ENCODE measurements around the gene CHRM3.
"Not testable (repeated sequence)": the region's sequence is repeated elsewhere in the genome, so short reads cannot be mapped to it uniquely, and the experiment has no call there.

The CHRM3 gene

DNA sequence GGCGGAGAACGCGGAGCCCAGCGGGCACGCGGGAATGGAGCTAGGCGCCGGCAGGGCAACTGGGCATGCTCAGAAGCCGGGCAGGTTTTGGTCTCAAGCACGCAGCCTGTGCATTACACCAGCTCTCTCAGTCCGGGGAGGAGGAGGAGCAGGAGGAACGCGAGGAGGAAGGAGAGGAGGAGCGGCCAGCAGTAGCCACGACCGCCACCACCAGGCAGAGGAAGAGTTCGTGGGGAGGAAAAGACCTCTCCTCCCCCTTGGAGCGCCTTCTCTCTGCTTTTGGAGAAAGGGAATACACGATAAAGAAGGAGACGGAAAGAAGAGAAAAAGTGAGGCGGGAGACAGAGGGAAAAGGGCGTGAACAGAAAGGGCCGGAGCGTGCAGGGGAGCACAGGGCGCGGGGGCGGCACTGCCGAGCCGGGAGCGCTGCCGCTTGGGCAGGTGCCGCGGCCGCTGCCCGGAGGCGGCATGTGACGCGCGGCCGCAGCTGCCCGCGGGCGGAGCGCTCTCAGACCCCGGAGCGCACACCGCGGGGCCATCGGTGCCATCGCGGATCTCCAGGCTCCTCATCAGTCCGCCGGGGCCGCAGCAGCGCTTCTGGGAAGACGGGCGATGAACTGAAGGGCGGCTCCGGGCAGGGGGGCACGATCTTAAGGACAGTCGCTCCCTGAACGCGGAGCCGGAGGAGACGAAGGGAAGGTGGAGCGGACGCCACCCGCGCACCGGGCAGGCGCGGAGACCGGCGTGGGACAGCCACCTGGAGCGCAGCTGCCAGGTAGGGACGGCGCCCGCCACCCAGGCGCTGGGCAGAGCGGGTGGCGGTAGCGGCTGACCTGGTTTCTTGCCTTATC is at the start of gene CHRM3:
Gene CHRM3 (plus strand): TSS at position 116 of the 851 bp plus-strand sequence. CDS start 520,884 bp downstream, outside the sequence.
- DNase-seq (ENCODE audit: low read depth, low spot score) = peak; percentile 73

DNA sequence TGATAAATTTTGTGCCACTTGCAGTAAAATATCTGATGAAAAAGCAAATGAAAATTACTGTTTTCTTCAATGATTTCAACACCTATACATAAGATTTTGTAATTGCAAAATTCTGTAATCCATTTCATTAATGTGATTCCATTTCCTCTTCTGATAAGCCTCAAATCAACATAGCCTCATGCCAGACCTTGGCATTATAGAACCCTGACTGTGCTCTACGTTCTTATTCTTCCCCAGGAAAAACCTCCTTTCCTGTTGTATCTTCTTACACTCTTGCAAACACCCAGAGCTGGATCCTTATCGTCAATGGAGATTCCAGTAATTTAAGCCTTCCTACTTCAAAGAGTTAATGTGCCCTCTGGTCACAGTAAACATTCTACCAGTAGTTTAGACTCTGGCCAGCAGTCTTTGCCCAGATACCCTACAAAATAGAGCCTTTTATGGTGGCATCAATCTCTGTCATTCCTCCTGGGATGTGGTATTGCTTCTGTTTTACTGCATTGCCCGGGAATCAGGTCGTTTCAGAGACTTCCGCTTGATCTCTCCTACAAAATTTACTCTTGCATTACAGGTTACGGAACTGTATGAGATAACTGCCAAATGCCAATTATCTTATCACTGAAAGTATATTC is 48.5 kb upstream of the CHRM3 start:
- DNase-seq (ENCODE audit: low read depth, low spot score) = no peak

DNA sequence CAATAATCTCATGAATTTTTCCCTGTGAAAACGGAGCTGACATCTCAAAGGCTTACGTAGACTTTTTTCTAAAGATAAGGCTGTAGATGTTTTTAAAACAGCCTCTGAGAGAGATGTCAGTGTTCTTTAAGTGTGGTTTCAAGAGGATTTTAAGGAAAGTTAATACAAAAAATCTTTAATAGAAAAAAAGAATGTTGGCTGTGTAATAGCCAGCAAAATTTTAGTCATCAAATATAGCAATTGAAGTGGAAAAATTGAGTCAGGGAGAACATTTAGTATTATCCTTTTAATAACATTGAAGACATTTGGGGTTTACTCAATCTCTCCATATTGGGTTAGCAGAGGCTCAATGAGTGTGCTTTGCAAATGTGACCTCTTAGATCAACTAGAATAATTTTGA is 38.6 kb upstream of the CHRM3 start:
- DNase-seq (ENCODE audit: low read depth, low spot score) = no peak

DNA sequence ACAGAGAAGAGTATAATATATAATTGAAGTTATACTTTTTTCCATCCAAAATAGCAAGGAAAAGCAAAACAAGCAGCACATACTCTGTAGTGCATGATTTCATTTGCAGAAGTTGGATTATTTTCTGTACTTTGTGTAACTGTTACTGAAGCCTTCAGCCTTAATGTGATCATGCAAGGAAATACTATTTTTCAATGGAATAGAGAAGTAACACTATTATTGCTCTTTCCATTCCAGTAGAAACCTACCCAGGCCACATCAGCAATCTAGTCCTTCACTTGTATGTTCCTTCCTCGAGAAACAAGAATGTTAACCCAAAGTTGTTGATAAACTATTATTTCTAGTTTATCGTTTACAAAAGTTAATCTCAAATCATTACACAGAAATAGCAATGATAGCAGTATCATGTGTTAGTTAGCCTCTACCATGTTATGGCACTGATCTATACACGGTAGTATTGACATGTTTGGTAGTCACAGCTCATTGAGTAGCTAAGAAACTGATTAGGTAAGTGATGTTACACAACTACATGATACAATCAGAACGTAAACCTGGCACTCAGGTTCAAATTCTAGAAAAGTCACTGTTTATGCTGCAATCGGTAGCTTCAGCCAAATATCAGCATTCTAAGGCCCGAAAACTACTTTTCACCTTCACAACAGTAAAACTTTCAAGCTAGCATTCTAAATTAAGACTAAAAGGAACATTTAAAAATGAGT is 37.6 kb upstream of the CHRM3 start:
- DNase-seq (ENCODE audit: low read depth, low spot score) = no peak

DNA sequence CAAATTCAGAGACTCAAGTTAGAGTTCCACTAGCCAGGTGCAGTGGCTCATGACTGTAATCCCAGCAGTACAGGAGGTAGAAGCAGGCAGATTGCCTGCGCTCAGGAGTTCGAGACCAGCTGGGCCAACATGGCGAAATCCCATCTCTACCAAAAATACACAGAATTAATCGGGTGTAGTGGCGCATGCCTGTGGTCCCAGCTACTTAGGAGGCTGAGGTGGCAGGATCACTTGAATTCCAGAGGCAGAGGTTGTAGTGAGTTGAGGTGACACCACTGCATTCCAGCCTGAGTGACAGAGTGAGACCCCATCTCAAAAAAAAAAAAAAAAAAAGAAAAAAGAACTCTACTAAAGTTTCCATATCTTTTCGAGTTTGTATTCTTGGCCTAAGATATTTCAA is 36.7 kb upstream of the CHRM3 start:
- no peak for DNase-seq (ENCODE audit: low read depth, low spot score)

DNA sequence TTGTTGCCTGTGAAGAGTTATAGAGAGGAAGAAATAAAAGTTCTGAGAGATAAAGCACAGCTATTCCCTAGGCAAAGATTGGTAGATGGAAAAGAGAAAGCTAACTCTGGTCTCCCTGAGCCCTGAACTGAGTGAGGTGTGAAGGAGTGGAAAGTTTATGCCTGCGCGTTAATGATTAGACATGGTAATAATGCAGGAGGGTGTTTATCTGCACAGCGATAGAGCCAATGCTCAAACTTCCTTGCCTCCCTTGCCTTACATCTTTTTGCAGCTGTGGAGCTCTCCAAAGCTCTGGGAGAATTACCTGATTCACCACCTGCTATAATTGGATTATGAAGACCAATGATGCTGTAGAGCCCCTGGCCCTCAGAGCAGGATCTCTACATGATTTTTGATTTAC is 32.8 kb upstream of the CHRM3 start:
- no peak for DNase-seq (ENCODE audit: low read depth, low spot score)

DNA sequence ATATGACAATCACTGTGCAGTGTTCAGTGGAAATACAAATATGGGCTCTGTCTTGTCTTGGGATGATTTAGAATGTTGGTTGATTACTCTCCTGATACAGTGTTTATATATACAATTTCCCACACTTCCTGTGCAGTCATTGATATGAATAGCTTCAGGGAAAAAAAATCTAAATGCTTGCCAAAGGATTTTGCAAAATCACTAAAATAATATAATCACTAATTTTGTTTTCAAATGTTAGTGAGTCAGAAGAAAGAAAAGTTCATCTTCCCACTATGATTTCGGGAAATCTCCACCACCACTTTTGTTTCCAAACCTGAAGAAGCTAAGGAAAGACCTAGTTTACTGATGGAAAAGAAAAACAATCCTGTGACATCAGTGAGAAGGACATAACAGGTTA is 32.1 kb upstream of the CHRM3 start:
- DNase-seq (ENCODE audit: low read depth, low spot score) = no peak

DNA sequence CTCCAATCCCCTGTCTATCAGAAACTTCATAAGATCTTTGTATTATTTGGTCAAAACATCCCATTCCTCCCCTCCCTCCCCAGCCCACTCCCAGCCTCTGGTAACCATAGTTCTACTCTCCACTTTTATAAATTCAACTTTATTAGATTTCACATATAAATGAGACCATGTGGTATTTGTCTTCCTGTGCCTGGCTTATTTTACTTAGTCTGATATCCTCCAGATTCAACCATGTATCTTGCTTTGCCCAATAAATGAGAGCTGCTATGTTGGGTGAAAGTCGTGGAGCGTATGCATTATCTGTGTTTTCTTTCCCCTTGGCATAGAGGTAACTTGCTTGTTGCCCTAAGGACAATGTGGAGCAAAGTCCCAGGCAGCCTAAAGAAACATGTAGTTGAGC is 28.5 kb upstream of the CHRM3 start:
- DNase-seq (ENCODE audit: low read depth, low spot score) = no peak

DNA sequence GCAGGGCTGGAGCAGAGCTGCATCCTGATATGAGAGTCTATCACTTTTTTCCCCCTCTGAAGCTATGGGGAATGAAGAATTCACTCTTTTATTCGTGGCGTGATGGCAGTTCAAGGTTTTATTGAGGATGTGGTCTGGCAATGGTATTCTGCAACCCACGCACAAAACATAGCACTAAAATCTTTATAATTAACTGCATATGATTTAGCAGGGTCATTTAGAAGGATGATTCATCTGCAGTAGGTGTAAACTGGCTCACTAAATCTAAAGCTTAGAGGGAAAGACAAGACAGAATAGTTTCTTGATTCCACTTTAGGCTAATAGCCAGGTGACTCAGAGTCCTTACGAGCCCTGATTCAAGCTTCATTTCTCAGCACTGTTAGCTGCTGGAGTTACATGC is 25.0 kb upstream of the CHRM3 start:
- DNase-seq (ENCODE audit: low read depth, low spot score) = peak; percentile 73

DNA sequence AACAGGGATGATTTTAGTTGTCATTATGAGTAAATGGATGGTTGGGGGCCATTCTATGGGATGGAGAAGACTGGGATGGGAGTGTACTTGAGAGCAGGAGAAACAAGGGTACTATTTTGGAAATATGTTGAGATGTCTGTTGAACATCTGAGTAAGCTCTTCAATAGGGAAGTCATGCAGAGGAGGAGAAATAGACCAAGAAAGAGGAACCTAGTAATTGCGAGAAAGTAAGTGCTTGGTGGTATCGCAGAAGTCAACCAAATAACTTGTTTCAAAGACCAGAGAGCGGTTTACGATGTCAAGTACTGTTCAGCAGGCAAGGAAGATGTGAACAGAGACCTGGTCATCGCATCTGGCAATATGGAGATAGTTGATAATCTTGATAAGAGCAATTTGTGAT is 22.4 kb upstream of the CHRM3 start:
- no peak for DNase-seq (ENCODE audit: low read depth, low spot score)

DNA sequence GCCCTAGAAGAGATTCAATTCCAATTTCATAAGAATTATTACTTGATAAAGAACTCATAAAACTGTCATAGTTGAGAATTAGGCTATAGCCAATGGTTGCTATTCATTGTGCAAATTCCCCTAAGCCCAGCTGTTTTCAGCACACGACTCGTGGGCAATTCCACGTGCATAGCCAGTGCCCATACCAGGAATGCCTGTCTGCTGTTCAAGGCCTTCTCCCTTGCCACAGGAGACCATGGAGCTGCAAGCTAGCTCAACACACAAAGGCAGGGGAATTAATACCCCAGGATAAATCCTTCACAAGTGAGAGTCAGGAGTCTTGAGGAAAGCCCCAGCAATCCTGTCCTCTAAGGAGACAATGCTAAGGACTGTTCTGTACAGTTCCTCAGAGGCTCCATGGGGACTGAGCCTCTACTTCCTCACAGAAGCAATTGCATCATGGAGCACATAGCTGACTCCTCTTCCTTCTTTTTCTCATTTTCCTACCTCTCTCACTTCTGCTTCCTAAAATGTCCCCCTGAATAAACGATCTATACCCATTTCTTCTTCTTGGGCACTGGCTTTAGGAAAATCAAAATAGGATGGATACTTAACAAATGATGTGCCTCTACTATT is 19.1 kb upstream of the CHRM3 start:
- DNase-seq (ENCODE audit: low read depth, low spot score) = no peak

DNA sequence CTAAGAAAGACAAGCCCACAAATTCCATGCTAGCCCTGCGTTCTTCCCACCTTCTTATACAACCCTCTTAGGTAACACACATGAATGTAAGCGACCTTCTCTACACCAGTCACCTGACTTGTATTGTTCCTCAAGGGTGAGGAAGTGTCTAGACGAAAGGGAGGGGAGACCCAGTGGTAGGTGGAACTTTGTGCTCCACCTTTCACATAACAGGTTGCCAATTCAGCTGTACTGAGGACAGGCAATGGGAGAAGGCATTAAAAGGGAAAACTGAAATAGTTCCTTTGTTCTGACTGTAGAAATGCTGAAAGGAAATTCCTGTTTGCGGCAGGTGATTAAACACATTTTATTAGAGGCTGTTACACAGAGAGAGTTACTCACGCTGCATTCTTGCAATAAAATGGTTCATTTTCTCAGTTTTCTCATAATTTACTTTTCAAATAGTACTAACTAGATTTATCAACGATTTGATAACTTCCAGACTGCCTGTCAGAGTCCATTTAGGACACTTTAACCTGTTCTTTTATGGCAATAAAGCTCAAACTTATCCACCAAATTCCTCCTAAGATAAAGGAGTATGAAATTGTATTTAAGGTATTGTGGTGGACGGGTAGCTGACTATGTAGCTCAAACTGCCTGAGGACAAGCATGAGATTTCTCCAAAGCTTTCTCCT is 17.8 kb upstream of the CHRM3 start:
- DNase-seq (ENCODE audit: low read depth, low spot score) = no peak

DNA sequence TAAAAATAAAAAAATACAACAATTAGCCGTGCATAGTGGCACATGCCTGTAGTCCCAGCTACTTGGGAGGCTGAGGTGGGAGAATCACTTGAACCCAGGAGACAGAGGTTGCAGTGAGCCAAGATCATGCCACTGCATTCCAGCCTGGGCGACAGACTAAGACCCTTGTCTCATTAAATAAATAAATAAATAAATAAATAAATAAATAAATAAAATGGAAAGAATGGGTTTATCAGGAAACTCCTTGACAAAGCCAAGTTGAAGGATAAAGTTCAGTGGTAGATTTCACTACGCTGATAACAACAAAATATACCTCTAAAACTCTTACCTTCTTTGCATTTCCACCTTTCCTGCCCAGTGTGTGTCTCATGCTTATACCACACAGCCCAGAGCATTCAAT is 15.5 kb upstream of the CHRM3 start:
- not testable (repeated sequence) for DNase-seq (ENCODE audit: low read depth, low spot score)

DNA sequence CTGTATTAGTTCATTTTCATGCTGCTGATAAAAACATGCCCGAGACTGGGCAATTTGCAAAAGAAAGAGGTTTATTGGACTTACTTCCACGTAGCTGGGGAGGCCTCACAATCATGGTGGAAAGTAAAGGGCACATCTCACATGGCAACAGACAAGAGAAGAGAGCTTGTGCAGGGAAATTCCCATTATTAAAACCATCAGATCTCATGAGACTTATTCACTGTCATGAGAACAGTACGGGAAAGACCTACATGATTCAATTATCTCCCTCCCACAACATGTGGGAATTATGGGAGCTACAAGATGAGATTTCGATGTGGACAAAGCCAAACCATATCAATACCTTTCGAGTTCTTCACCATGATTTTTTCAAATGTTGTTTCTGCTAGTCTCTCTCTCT is 3.7 kb upstream of the CHRM3 start:
- no peak for DNase-seq (ENCODE audit: low read depth, low spot score)

DNA sequence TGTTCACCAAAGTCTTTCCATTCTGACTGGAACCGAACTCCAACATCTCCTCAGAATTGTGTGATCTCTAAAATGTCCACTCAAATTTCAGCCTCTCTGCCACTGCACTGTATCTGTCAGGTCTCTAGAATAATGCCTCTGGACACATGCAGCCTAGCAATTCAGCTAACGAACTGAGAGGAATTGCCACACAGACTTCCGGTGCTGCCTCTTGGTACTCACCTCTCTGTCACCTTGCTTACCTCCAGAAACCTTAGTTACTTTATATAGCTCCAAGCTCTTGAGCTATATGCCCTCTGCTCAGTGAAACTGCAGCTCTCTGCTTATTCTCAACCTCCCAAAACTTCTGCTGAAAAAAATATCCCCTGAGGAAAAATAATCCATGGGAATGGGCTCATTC is 2.7 kb upstream of the CHRM3 start:
- no peak for DNase-seq (ENCODE audit: low read depth, low spot score)

DNA sequence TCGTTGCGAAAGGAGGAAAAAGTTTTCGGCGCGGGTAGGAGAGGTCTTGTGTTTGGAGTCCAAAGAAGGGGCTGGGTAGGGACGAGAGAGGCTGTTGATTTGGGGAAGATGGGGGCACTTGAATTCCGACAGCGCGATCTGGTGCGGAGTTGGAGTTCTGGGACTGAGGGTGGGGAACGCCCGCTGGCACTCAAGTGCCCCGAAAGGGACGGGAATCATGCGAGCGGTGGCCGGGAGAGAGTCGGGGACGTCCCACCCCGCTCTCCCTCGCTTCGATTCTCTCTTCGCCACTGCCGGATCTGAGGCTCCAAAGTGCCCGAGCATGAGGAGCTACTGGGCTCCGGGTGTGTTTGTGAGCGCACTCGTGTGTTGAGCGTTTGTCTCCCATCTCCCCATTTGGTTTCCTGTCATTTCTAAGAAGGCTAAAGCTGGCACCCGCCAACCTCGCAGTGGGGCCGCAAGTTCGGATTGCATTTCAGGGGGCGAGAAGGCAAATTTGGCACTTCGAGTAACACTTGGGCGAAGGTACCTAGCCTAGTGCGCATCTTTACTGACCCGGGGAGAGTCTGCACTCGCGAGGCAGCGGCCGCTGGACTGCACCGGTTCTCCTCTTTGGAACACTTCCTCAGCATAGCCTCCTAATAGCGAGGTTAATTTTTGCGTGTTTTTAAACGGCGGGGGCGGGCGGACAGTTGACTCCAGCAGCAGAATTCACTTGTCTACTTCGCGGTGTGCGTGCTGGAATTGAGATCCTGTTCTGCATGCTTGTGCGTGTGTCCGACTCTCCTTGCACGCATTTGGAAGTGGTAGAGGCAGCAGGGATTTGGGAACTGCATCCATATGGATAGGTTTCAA is 1.2 kb downstream of the CHRM3 start:
- peak; percentile 44 for DNase-seq (ENCODE audit: low read depth, low spot score)

DNA sequence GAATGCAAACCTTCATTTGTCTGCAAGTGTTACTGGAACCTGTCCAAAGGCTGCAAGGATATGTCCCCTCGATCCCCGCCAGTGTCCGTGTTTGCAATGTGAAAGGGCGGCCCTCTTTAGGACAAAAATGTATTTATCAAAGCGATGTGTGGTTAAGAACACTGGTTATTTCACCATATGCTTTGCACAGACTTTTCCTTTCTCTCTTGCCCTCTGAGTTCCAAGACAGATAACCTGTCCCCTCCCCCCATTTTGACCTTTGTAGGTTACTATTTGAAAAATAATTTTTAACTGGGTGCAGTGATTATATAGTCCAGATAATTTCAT is 1.8 kb downstream of the CHRM3 start:
- no peak for DNase-seq (ENCODE audit: low read depth, low spot score)

DNA sequence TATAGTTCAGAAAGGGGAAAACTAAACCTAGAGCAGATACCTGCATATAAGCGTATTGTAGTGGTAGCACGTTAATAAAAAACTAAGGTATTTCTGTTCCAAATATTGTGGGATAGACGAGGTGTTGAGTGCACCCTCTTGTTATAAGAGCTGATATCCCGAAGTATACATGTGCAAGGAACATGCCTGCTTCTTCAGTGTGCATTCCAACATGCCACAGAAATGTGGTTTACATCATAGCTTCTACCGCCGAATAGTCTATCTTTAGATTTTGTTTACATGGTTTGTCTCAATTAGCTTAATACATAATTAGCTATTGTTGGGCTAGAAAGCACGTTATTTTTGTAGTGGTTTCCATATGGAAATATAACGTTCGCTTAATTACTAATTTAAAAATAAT is 2.2 kb downstream of the CHRM3 start:
- DNase-seq (ENCODE audit: low read depth, low spot score) = no peak

DNA sequence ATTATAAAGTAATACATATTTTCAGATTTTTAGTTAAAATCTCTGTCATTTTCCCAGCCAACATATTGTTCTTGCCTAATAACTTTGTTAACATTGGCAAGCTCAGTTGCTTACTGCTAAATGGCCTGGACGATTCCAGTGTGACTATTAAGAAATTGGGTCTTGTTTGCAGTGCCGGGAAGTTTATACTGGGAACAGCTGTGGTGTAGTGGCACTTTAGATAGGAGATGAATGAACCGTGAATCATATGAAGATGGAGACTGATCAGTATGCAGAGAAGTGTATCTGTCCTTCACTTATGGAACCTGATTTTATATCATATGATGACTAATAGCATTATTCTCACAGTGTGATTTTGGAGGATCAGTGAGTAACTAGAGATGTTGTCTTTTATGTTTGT is 3.3 kb downstream of the CHRM3 start:
- no peak for DNase-seq (ENCODE audit: low read depth, low spot score)

DNA sequence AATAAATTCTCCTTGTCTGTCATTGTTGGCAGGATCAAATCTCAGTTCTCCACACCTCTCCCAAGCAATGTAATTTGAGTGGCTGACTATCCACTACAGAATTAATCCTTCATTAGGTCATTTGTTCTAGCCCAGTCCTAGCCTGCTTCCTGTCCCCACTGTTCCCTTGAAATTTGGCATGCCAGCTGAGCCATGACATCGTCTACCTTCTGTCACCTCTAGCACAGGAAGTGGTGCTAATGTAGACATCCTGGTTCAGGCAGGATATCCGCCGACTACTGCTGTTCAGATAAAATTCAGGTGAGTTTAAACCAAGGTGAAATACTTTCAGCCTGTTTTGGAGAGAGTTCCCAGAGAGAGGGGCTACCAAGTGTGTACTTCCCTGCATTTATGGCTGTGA is 5.9 kb downstream of the CHRM3 start:
- no peak for DNase-seq (ENCODE audit: low read depth, low spot score)

DNA sequence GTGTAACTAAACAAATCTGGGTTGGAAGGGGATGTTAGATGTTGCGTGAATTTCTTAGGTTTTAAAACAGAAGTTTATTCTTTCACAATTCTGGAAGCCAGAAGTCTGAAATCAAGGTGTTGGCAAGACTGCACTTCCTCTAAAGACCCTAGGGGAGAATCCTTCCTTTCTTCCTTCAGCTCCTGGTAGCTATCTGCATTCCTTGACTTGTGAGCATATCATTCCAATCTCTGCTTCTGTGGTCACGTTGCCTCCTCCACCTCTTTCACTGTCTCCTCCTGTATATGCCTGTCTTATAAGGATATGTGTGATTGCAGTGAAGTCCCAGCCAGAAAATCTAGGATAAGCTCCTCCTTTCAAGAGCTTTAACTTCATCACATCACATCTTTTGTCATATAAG is 7.7 kb downstream of the CHRM3 start:
- DNase-seq (ENCODE audit: low read depth, low spot score) = no peak

Measured in astrocyte of the hippocampus (primary cell).